Measurements from ENCODE around the gene SPATA31D4. TPM values are rescaled to one million over a fixed set of nuclear protein-coding genes. Genes with fewer than 3 reads are reported as not detected.

The SPATA31D4 gene
- total and polyA plus RNA-seq, 12 donors = not detected

- intact Hi-C loops (cut with DNase I) = no loop called here
- Histone ChIP-seq H3K27ac (no peak overlapping the region), H3K36me3 (no peaks in the 10 kb centered on the region), H3K27me3 (peaks cover 0 to 6% (median 0%) of the 10 kb centered on the region in 7 donors), H3K9me3 (no peaks in the 10 kb centered on the region), H3K4me3 (no peak overlapping the region), H3K4me1 (no peaks in the 10 kb centered on the region)
- TF ChIP-seq CTCF (IDR thresholded peaks at IDR 0.05) = no peak
- ATAC-seq (no peak), DNase-seq (no peak)
Measured at GRCh38 chr9:81896070-81896469, 32.2 kb upstream of the SPATA31D4 start.

GRCh38 chr9:81898851-81899250 is 29.4 kb upstream of the SPATA31D4 start:
- peaks cover 0 to 6% (median 0%) of the 10 kb centered on the region in 7 donors for H3K27me3 ChIP-seq
- H3K4me3 ChIP-seq = no peak overlapping the region
- 94 to 95% methylated on average over 1 of the region's 1 CpG for WGBS, 2 donors
- intact Hi-C loops (cut with DNase I) = no loop called here
- ATAC-seq (no peak), DNase-seq (no peak)
- H3K36me3 ChIP-seq = no peaks in the 10 kb centered on the region
- TF ChIP-seq CTCF (IDR thresholded peaks at IDR 0.05) = no peak
- no peaks in the 10 kb centered on the region for H3K4me1 ChIP-seq
- no peaks in the 10 kb centered on the region for H3K9me3 ChIP-seq
- no peak overlapping the region for H3K27ac ChIP-seq

GRCh38 chr9:81902196-81902595 is 26.0 kb upstream of the SPATA31D4 start:
- H3K4me3 ChIP-seq = no peak overlapping the region
- peaks cover 0 to 4% (median 0%) of the 10 kb centered on the region in 7 donors for H3K27me3 ChIP-seq
- WGBS, 2 donors = 74 to 79% methylated on average over 2 of the region's 2 CpGs
- TF ChIP-seq CTCF (IDR thresholded peaks at IDR 0.05) = no peak
- DNase-seq (no peak), ATAC-seq (no peak)
- H3K9me3 ChIP-seq = no peaks in the 10 kb centered on the region
- intact Hi-C loops (cut with DNase I) = no loop called here
- H3K27ac ChIP-seq = no peak overlapping the region
- H3K36me3 ChIP-seq = no peaks in the 10 kb centered on the region
- no peaks in the 10 kb centered on the region for H3K4me1 ChIP-seq

- no peaks in the 10 kb centered on the region for H3K9me3 ChIP-seq
- 70 to 99% methylated on average over 3 of the region's 3 CpGs for WGBS, 2 donors
- no peaks in the 10 kb centered on the region for H3K36me3 ChIP-seq
- no peak for ATAC-seq
- no peak for TF ChIP-seq CTCF (IDR thresholded peaks at IDR 0.05)
- H3K27me3 ChIP-seq = peaks cover 0 to 4% (median 0%) of the 10 kb centered on the region in 7 donors
- no peak overlapping the region for H3K4me3 ChIP-seq
- no peak overlapping the region for H3K27ac ChIP-seq
- H3K4me1 ChIP-seq = no peaks in the 10 kb centered on the region
- intact Hi-C loops (cut with DNase I) = no loop called here
- DNase-seq = no peak
Measured at GRCh38 chr9:81902626-81903025, 25.6 kb upstream of the SPATA31D4 start.

GRCh38 chr9:81906671-81907070 is 21.6 kb upstream of the SPATA31D4 start:
- no peak for TF ChIP-seq CTCF (IDR thresholded peaks at IDR 0.05)
- H3K36me3 ChIP-seq = no peaks in the 10 kb centered on the region
- ATAC-seq (no peak), DNase-seq (no peak)
- 73 to 83% methylated on average over 3 of the region's 3 CpGs for WGBS, 2 donors
- no peaks in the 10 kb centered on the region for H3K9me3 ChIP-seq
- H3K27me3 ChIP-seq = no peaks in the 10 kb centered on the region
- H3K4me1 ChIP-seq = no peaks in the 10 kb centered on the region
- no peak overlapping the region for H3K4me3 ChIP-seq
- intact Hi-C loops (cut with DNase I) = no loop called here
- no peak overlapping the region for H3K27ac ChIP-seq
